HepG2 (cell line): ENCODE data around the gene CSKMT. TPM values are rescaled to one million over a fixed set of nuclear protein-coding genes. Genes with fewer than 3 reads are reported as not detected.

ENCODE experiments used
- ARNTL ChIP-seq: sonication (generic); formaldehyde crosslinking; IDR thresholded peaks from 2 replicates; pipeline ENCODE4 v1.4.0; 2020; ENCODE audit warnings: mild to moderate bottlenecking, missing genetic modification reagents
- CBX5 ChIP-seq: sonication (generic); formaldehyde crosslinking; IDR thresholded peaks from 2 replicates; pipeline ENCODE4 v1.4.0; 2020; ENCODE audit warnings: missing genetic modification reagents, borderline replicate concordance
- CREB3 ChIP-seq: sonication (generic); formaldehyde crosslinking; IDR thresholded peaks from 2 replicates; pipeline ENCODE4 v1.5.0; 2020; ENCODE audit warnings: missing genetic modification reagents
- E2F2 ChIP-seq: sonication (generic); formaldehyde crosslinking; IDR thresholded peaks from 2 replicates; pipeline ENCODE4 v1.4.0; 2020; ENCODE audit warnings: missing genetic modification reagents, borderline replicate concordance
- ELF3 ChIP-seq: IDR thresholded peaks from 2 replicates; pipeline ENCODE4 v1.6.1; 2016; ENCODE audit warnings: missing genetic modification reagents, missing compliant biosample characterization
- ETV6 ChIP-seq: sonication (generic); formaldehyde crosslinking; conservative IDR thresholded peaks from 2 replicates; pipeline ENCODE4 v1.4.0; 2020; ENCODE audit warnings: missing genetic modification reagents
- GATAD1 ChIP-seq: IDR thresholded peaks from 2 replicates; pipeline ENCODE4 v1.6.1; 2016; ENCODE audit warnings: missing genetic modification reagents, missing compliant biosample characterization
- HOXA9 ChIP-seq: sonication (generic); formaldehyde crosslinking; IDR thresholded peaks from 2 replicates; pipeline ENCODE4 v1.8.1; 2022; ENCODE audit warnings: missing genetic modification reagents, mild to moderate bottlenecking, moderate library complexity, borderline replicate concordance
- JUND ChIP-seq: sonication (generic); formaldehyde crosslinking; IDR thresholded peaks from 2 replicates; pipeline ENCODE4 v1.8.0; 2022; ENCODE audit warnings: mild to moderate bottlenecking, missing genetic modification reagents
- KLF6 ChIP-seq: IDR thresholded peaks from 2 replicates; pipeline ENCODE4 v1.8.0; 2016; ENCODE audit warnings: missing biosample characterization, missing genetic modification reagents
- SIX4 ChIP-seq: sonication (generic); formaldehyde crosslinking; IDR thresholded peaks from 2 replicates; pipeline ENCODE4 v1.4.0; 2020; ENCODE audit warnings: missing genetic modification reagents
- TBX3 ChIP-seq: fragments of 450-650 bp; IDR thresholded peaks from 2 replicates; pipeline ENCODE4 v1.6.1; 2017; ENCODE audit warnings: antibody characterized with exemption, mild to moderate bottlenecking, inconsistent platforms, borderline replicate concordance
- TFDP2 ChIP-seq: sonication (generic); formaldehyde crosslinking; IDR thresholded peaks from 2 replicates; pipeline ENCODE4 v1.4.0; 2020; ENCODE audit warnings: missing genetic modification reagents
- U2AF2 ChIP-seq: fragments of 200-400 bp; formaldehyde crosslinking; IDR thresholded peaks from 2 replicates; pipeline ENCODE4 v1.6.1; 2017; ENCODE audit warnings: low read depth, mild to moderate bottlenecking, low read length
- ZNF256 ChIP-seq: sonication (generic); formaldehyde crosslinking; conservative IDR thresholded peaks from 2 replicates; pipeline ENCODE4 v1.4.0; 2020; ENCODE audit warnings: missing genetic modification reagents
- ZNF430 ChIP-seq: sonication (generic); formaldehyde crosslinking; IDR thresholded peaks from 2 replicates; pipeline ENCODE4 v1.9.0; 2021; ENCODE audit warnings: mild to moderate bottlenecking, missing genetic modification reagents
- ZNF530 ChIP-seq: sonication (generic); formaldehyde crosslinking; IDR thresholded peaks from 2 replicates; pipeline ENCODE4 v1.5.0; 2020; ENCODE audit warnings: low read depth, mild to moderate bottlenecking, missing genetic modification reagents
- ZNF563 ChIP-seq: sonication (generic); formaldehyde crosslinking; IDR thresholded peaks from 2 replicates; pipeline ENCODE4 v1.8.0; 2022; ENCODE audit warnings: mild to moderate bottlenecking, moderate library complexity, missing genetic modification reagents
- ZNF574 ChIP-seq: sonication (generic); formaldehyde crosslinking; IDR thresholded peaks from 2 replicates; pipeline ENCODE4 v1.4.0; 2020; ENCODE audit warnings: missing genetic modification reagents
- ZNF615 ChIP-seq: sonication (generic); formaldehyde crosslinking; IDR thresholded peaks from 2 replicates; pipeline ENCODE4 v1.5.0; 2020; ENCODE audit warnings: mild to moderate bottlenecking, missing genetic modification reagents, borderline replicate concordance
- ZNF703 ChIP-seq: sonication (generic); formaldehyde crosslinking; IDR thresholded peaks from 2 replicates; pipeline ENCODE4 v1.5.1; 2020; ENCODE audit warnings: missing genetic modification reagents, mild to moderate bottlenecking, moderate library complexity, borderline replicate concordance
- ZNF777 ChIP-seq: sonication (generic); formaldehyde crosslinking; IDR thresholded peaks from 2 replicates; pipeline ENCODE4 v1.4.0; 2020; ENCODE audit warnings: missing genetic modification reagents
- ZNF780A ChIP-seq: sonication (generic); formaldehyde crosslinking; IDR thresholded peaks from 2 replicates; pipeline ENCODE4 v1.8.0; 2022; ENCODE audit warnings: mild to moderate bottlenecking, missing genetic modification reagents, moderate library complexity
- polyA plus RNA-seq, 8 experiments: library from polyadenylated mRNA; depleted of rRNA in 3 of 8; stranded (reverse) in 7 of 8; unstranded in 1 of 8; fragments of >200 nt; fragmentation: Illumina TruSeq in 4 of 8; extraction: Trizol in 4 of 8; gene quantifications; 2 replicates each; pipeline versions ENCODE4 v1.2.1 to v1.2.3, GENCODE V29; 2011 to 2016; ENCODE audit warnings: low read depth in 4 of 8, missing spikeins in 1 of 8, mixed read lengths in 1 of 8; ENCODE audit not compliant: insufficient read depth in 1 of 8
- total RNA-seq, 5 experiments: library from RNA; depleted of rRNA; stranded (reverse); fragments of >200 nt; fragmentation: Illumina TruSeq; extraction: Trizol; gene quantifications; 2 replicates each; pipeline ENCODE4 v1.2.3, GENCODE V29; 2016; ENCODE audit warnings: low read depth in 1 of 5

The CSKMT gene
- total and polyA plus RNA-seq, 2 of the 13 experiments (the other 11 are each of a cell fraction or from before 2014, with no cell fraction given): 7.6 to 31.8 TPM

GRCh38 chr11:62705880-62706849 is 41.1 kb downstream of the CSKMT start (continued):
- TF ChIP-seq E2F2 (no peak), SIX4 (CRISPR knock-in tag) (no peak), ARNTL (no peak), GATAD1 (CRISPR knock-in tag) (no peak; the same call in none of the 2 replicates), ZNF615 (CRISPR knock-in tag) (no peak), ZNF256 (no peak), CREB3 (CRISPR knock-in tag) (no peak), ZNF530 (no peak), ZNF777 (CRISPR knock-in tag) (no peak), KLF6 (CRISPR knock-in tag) (no peak), ZNF563 (CRISPR knock-in tag) (peak; percentile 50; the same call in 1 of the 2 replicates), ZNF574 (CRISPR knock-in tag) (peak; percentile 49; the same call in 1 of the 2 replicates), ZNF430 (0 out of 2 replicates have a peak, but pooled peaks have one; percentile 64), ZNF780A (CRISPR knock-in tag) (no peak), JUND (CRISPR knock-in tag) (no peak), CBX5 (CRISPR knock-in tag) (peak; percentile 26; the same call in 1 of the 2 replicates), TFDP2 (no peak; the same call in 1 of the 2 replicates), HOXA9 (CRISPR knock-in tag) (no peak), TBX3 (no peak), ZNF703 (CRISPR knock-in tag) (no peak), ELF3 (CRISPR knock-in tag) (peak; percentile 28; the same call in 1 of the 2 replicates), U2AF2 (no peak), ETV6 (CRISPR knock-in tag) (no peak)
